Measurements from ENCODE around the gene TRPM3.

TRPM3 gene

GRCh38 chr9:70817311-70817710, 304.1 kb downstream of the TRPM3 start:
- no peak for DNase-seq (ENCODE audit: low read depth)

- DNase-seq (ENCODE audit: low read depth), result no peak
Measured at GRCh38 chr9:70816891-70817290, 304.5 kb downstream of the TRPM3 start.

GRCh38 chr9:70816316-70816715, 305.1 kb downstream of the TRPM3 start:
- no peak for DNase-seq (ENCODE audit: low read depth)

GRCh38 chr9:70814597-70814996, 306.8 kb downstream of the TRPM3 start:
- DNase-seq (ENCODE audit: low read depth), result no peak

GRCh38 chr9:70813141-70813540, 308.3 kb downstream of the TRPM3 start:
- DNase-seq (ENCODE audit: low read depth), result no peak

GRCh38 chr9:70811638-70812037, 309.8 kb downstream of the TRPM3 start:
- no peak for DNase-seq (ENCODE audit: low read depth)

GRCh38 chr9:70806875-70807274, 314.5 kb downstream of the TRPM3 start:
- DNase-seq (ENCODE audit: low read depth), result no peak

GRCh38 chr9:70805949-70806348, 315.5 kb downstream of the TRPM3 start:
- no peak for DNase-seq (ENCODE audit: low read depth)

- DNase-seq (ENCODE audit: low read depth), result no peak
Measured at GRCh38 chr9:70802758-70803436, 318.5 kb downstream of the TRPM3 start.

- no peak for DNase-seq (ENCODE audit: low read depth)
Measured at GRCh38 chr9:70802206-70802605, 319.2 kb downstream of the TRPM3 start.

- no peak for DNase-seq (ENCODE audit: low read depth)
Measured at GRCh38 chr9:70801181-70801829, 320.1 kb downstream of the TRPM3 start.

- no peak for DNase-seq (ENCODE audit: low read depth)
Measured at GRCh38 chr9:70798018-70798417, 323.4 kb downstream of the TRPM3 start.

- DNase-seq (ENCODE audit: low read depth), result no peak
Measured at GRCh38 chr9:70795841-70796240, 325.6 kb downstream of the TRPM3 start.

- no peak for DNase-seq (ENCODE audit: low read depth)
Measured at GRCh38 chr9:70792796-70793195, 328.6 kb downstream of the TRPM3 start.

- DNase-seq (ENCODE audit: low read depth), result no peak
Measured at GRCh38 chr9:70791936-70792335, 329.5 kb downstream of the TRPM3 start.

GRCh38 chr9:70789086-70789485, 332.3 kb downstream of the TRPM3 start:
- DNase-seq (ENCODE audit: low read depth), result no peak

- no peak for DNase-seq (ENCODE audit: low read depth)
Measured at GRCh38 chr9:70784456-70784855, 337.0 kb downstream of the TRPM3 start.

GRCh38 chr9:70778568-70778967, 342.9 kb downstream of the TRPM3 start:
- no peak for DNase-seq (ENCODE audit: low read depth)

- DNase-seq (ENCODE audit: low read depth), result no peak
Measured at GRCh38 chr9:70773579-70773978, 347.8 kb downstream of the TRPM3 start.

- no peak for DNase-seq (ENCODE audit: low read depth)
Measured at GRCh38 chr9:70772601-70773000, 348.8 kb downstream of the TRPM3 start.

- no peak for DNase-seq (ENCODE audit: low read depth)
Measured at GRCh38 chr9:70765946-70766345, 355.5 kb downstream of the TRPM3 start.

GRCh38 chr9:70761139-70761670, 360.2 kb downstream of the TRPM3 start:
- DNase-seq (ENCODE audit: low read depth), result no peak

GRCh38 chr9:70760228-70760627, 361.2 kb downstream of the TRPM3 start:
- DNase-seq (ENCODE audit: low read depth), result no peak

- no peak for DNase-seq (ENCODE audit: low read depth)
Measured at GRCh38 chr9:70753311-70753710, 368.1 kb downstream of the TRPM3 start.

Measured in stimulated activated CD4-positive, alpha-beta T cell treated with anti-CD3 and anti-CD28 coated beads, Interleukin-2, amount 100 ng/mL, for 4 hours (primary cell).